Transverse colon (tissue), 4 donors: Measurements from ENCODE around the gene PLB1.

Source experiments
- EP300 ChIP-seq: sonication (generic); formaldehyde crosslinking; IDR thresholded peaks from one replicate; pipeline ENCODE4 v1.6.1; 2017; ENCODE audit warnings: antibody characterized with exemption, low read depth
- POLR2A ChIP-seq: fragments of 450-650 bp; IDR thresholded peaks from one replicate; pipeline ENCODE4 v1.6.1; 2016; ENCODE audit warnings: antibody characterized with exemption, mild to moderate bottlenecking, moderate library complexity
- POLR2AphosphoS5 ChIP-seq, 3 donors: sonication (generic); formaldehyde crosslinking; IDR thresholded peaks; one replicate each; pipeline ENCODE4 v1.6.1; 2016; ENCODE audit warnings: antibody characterized with exemption in 3 of 3
- TF ChIP-seq, protein P1 (sequence below), 5 experiments: fragments of 200-600 bp in 3 of 5; fragments of 450-650 bp in 2 of 5; sonication (generic) in 3 of 5; IDR thresholded peaks; 1 replicate in 2 of 5; 2 replicates in 3 of 5; pipeline ENCODE4 v1.5.1; 2016 to 2017; ENCODE audit warnings: antibody characterized with exemption in 5 of 5, inconsistent platforms in 3 of 5, mild to moderate bottlenecking in 2 of 5, moderate library complexity in 1 of 5

DNA sequence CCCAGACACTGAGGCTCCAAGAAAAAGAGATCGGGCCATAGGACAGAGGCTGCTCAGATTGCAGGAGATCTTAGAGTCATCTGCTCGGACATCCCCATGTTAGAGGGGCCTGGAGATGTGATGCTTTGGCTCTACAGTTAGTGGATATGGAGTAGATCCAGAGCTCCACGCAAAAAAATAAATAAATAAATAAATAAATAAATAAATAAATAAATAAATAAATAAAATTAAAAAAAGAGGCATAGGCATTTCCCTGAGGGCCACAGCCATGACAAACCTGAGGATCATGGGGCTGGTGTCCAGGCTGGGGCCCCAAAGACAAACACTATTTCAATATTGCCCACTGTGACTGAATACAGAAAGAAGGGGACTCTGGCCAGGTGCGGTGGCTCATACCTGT is 85.5 kb downstream of the PLB1 start:
- TF ChIP-seq, protein P1, sequence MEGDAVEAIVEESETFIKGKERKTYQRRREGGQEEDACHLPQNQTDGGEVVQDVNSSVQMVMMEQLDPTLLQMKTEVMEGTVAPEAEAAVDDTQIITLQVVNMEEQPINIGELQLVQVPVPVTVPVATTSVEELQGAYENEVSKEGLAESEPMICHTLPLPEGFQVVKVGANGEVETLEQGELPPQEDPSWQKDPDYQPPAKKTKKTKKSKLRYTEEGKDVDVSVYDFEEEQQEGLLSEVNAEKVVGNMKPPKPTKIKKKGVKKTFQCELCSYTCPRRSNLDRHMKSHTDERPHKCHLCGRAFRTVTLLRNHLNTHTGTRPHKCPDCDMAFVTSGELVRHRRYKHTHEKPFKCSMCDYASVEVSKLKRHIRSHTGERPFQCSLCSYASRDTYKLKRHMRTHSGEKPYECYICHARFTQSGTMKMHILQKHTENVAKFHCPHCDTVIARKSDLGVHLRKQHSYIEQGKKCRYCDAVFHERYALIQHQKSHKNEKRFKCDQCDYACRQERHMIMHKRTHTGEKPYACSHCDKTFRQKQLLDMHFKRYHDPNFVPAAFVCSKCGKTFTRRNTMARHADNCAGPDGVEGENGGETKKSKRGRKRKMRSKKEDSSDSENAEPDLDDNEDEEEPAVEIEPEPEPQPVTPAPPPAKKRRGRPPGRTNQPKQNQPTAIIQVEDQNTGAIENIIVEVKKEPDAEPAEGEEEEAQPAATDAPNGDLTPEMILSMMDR (IDR thresholded peaks at IDR 0.05): no peak
- TF ChIP-seq EP300 (no peak), POLR2AphosphoS5 (IDR thresholded peaks at IDR 0.05) (no peak), POLR2A (no peak)
